Measurements from ENCODE around the gene CDH13.

Gene CDH13

DNA sequence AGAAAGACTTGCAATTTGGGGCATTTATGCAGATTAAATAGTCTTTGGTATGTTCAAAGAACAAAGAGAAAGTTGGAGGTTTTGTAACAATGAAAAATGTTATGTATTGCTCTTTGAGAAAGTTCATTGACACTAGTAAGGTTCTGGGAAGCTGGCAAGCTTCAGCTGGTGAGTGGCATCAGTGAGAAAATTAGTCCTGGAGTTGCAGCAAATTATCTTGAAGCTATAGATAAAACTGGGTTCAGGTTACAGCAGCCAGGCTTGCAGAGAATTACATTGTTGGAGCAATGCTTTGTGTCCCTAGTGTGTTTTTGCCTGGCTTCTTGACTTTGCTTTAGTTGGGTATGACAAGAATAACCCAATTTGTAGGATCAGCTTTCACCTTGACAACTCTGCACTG lies 221.2 kb downstream of the CDH13 start:
- no peak overlapping the region for H3K4me3 ChIP-seq (ENCODE audit: low read depth, low read length)
- TF ChIP-seq, protein P1, sequence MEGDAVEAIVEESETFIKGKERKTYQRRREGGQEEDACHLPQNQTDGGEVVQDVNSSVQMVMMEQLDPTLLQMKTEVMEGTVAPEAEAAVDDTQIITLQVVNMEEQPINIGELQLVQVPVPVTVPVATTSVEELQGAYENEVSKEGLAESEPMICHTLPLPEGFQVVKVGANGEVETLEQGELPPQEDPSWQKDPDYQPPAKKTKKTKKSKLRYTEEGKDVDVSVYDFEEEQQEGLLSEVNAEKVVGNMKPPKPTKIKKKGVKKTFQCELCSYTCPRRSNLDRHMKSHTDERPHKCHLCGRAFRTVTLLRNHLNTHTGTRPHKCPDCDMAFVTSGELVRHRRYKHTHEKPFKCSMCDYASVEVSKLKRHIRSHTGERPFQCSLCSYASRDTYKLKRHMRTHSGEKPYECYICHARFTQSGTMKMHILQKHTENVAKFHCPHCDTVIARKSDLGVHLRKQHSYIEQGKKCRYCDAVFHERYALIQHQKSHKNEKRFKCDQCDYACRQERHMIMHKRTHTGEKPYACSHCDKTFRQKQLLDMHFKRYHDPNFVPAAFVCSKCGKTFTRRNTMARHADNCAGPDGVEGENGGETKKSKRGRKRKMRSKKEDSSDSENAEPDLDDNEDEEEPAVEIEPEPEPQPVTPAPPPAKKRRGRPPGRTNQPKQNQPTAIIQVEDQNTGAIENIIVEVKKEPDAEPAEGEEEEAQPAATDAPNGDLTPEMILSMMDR (IDR thresholded peaks at IDR 0.05; ENCODE audit: control insufficient read depth, extremely low read depth, insufficient read depth) = no peak
- no peak for DNase-seq (ENCODE audit: low read depth)

DNA sequence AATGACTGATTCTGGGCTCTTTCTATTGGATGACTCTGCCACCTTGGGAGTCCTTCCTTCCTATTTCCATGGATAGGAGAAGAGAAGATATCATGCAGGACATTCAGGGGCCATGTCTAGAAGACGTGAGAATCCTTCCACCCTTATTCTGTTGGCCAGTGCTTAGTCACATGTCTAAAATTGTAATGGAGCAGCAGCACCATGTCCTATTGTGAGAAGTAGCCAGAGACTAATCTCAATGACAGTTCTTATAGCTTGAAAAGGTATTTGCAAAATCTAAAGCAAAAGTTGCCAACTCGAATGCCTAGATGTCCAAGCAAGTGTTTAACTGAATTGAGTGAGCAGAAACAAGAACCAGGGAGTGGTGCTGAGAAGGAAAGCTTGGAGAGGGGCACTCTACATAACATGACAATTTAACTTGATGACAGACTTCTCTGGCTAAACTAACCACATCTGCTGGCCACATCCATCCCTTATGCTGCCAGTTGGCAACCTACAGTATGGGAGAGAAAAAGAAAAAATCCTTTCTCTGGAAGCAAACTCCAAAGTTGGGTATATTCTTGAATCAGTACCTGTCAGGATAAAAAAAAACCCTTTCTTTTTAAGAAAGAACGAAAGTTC lies 225.7 kb downstream of the CDH13 start:
- no peak overlapping the region for H3K4me3 ChIP-seq (ENCODE audit: low read depth, low read length)
- TF ChIP-seq, protein P1 (IDR thresholded peaks at IDR 0.05; ENCODE audit: control insufficient read depth, extremely low read depth, insufficient read depth) = no peak
- no peak for DNase-seq (ENCODE audit: low read depth)

DNA sequence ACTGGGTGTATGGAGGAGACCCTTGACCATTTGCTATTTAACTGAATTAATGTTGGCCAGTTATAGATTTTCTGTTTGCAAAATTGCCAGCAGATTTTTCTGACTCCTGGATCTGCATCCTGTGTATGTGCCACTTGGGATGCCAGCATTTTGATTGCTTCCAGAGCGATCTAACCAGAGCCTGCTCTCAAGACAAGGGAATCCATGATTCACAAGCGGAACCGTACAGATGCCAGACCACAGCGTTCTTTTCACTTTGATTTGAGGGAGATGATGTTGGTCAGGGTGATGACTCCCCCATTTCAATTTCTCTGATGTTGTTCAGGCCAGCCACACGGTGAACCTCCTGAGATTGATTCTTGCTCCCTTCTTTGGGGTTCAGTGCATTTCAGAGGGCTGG lies 228.7 kb downstream of the CDH13 start:
- TF ChIP-seq, protein P1 (IDR thresholded peaks at IDR 0.05; ENCODE audit: control insufficient read depth, extremely low read depth, insufficient read depth) = no peak
- DNase-seq (ENCODE audit: low read depth) = no peak
- H3K4me3 ChIP-seq (ENCODE audit: low read depth, low read length) = no peak overlapping the region

DNA sequence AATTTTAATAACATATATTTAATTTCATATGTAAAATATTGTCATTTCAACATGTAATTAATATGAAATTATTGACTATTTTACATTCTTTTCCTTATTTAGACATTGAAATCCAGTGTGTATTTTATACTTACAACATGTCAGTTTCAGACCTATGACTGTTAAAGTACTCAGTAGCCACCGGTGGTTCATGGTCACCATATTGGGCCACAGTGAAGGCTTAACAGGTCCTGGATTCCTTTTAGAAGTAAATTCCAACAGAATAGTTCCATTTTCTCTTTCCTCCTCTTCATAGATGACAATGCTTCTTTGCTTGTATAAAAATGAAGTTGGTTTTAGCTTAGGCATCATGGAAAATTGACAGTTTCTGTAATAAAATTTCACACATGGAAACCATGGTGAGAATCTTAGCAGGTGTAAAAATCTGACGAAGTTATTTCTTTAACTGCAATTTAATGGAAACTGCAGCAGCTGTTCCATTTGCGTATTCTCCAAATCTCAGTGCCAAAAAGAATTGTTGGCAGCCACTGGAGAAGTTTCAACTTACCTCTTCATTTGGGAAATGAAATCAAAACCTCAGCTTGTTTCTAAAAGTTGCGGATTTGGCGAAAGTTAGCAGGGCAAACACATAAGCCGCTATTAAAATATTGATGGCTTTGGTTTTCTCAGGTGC lies 231.1 kb downstream of the CDH13 start:
- TF ChIP-seq, protein P1 (IDR thresholded peaks at IDR 0.05; ENCODE audit: control insufficient read depth, extremely low read depth, insufficient read depth) = no peak
- H3K4me3 ChIP-seq (ENCODE audit: low read depth, low read length) = no peak overlapping the region
- no peak for DNase-seq (ENCODE audit: low read depth)

DNA sequence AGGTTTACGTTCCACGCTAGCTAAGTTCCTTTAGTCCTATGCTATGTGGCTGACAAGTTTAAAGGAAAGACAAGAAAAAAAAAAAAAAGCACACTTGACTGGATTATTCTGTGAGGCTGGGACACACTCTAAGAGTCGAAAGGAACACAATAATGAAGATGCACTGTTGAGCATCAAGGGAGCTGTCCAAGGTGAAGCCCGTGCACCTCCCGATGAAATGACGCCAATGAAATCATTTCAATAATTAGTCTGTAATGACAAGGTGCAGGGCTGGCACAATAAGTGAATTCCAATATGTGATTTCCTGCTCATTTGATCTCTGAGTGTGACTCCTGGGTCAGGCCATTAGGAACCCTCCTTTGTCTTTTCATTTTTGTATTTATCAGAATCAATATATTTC lies 232.9 kb downstream of the CDH13 start:
- TF ChIP-seq, protein P1 (IDR thresholded peaks at IDR 0.05; ENCODE audit: control insufficient read depth, extremely low read depth, insufficient read depth) = no peak
- no peak for DNase-seq (ENCODE audit: low read depth)
- no peak overlapping the region for H3K4me3 ChIP-seq (ENCODE audit: low read depth, low read length)

DNA sequence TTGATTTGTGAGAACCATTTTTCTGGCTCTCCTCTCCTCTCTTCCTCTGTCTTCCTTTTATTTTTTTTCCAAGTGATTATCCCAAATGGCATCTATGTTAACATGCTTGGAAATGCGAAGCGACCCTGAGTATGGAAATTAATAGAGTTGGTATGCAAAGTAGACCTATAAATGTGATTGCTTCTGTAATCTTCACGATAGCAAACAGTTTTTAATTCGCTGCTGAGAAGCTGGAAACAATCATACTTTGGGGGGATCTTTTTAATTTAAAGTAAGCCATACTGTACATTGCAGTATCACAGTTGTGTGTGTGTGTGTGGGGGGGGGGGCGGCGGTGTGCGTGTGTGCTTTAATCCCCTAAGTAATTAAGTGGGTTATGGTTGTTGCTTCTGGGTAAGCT lies 233.3 kb downstream of the CDH13 start:
- DNase-seq (ENCODE audit: low read depth) = no peak
- no peak overlapping the region for H3K4me3 ChIP-seq (ENCODE audit: low read depth, low read length)
- TF ChIP-seq, protein P1 (IDR thresholded peaks at IDR 0.05; ENCODE audit: control insufficient read depth, extremely low read depth, insufficient read depth) = no peak

DNA sequence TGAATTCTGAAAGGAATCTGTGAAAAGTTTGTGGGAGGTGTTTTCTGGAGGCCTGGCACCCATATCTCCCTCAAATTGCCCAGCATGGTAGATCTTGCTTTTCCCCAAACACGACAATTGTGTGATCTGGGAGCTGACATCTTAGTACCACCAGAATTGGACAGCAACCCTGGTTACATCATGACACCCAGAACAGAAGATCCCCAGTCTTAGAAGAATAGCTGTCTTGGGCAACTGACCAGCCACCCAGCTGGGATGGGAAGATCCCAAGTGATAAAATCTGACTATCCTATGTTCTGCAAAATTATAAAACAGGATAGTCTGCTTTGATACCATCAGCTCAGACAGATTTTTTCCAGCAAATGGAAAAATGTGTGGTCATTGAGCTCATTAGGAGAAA lies 235.3 kb downstream of the CDH13 start:
- no peak overlapping the region for H3K4me3 ChIP-seq (ENCODE audit: low read depth, low read length)
- no peak for DNase-seq (ENCODE audit: low read depth)
- TF ChIP-seq, protein P1 (IDR thresholded peaks at IDR 0.05; ENCODE audit: control insufficient read depth, extremely low read depth, insufficient read depth) = no peak

Data from LNCaP clone FGC (cell line).